OCI-LY7 (cell line): ENCODE data around the gene KCNIP1.

Source experiments
- EZH2phosphoT487 ChIP-seq: fragments of 200-600 bp; sonication (generic); IDR thresholded peaks from 2 replicates; pipeline ENCODE4 v1.6.1; 2018; ENCODE audit warnings: low read depth, borderline replicate concordance, mild to moderate bottlenecking, mixed run types, antibody characterized with exemption, low read length, moderate library complexity, mixed read lengths
- TF ChIP-seq, protein P1 (sequence below): fragments of 200-600 bp; sonication (generic); conservative IDR thresholded peaks from 2 replicates; pipeline ENCODE4 v1.5.1; 2014; ENCODE audit warnings: mild to moderate bottlenecking, antibody characterized with exemption, low read length, moderate library complexity, mixed read lengths

DNA sequence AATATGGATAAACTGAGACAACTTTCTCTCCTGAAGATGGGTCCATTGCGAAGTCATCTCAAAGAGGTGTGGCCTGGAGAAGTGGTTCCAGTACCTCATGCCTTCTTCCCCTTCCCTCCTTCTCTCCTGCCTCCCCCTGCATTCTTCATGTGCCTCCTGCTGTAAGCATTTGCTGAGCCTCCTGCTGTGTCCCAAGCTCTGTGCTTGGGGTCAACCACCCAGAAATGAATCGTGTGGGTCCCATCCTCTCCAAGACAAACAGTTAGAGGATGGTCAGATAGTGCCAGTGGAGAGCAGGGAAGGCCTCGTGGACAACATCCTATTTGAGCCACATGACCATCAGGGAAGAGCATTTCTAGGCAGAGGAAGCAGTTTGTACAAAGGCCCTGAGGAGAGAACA lies 53.5 kb downstream of the KCNIP1 start:
- TF ChIP-seq, protein P1, sequence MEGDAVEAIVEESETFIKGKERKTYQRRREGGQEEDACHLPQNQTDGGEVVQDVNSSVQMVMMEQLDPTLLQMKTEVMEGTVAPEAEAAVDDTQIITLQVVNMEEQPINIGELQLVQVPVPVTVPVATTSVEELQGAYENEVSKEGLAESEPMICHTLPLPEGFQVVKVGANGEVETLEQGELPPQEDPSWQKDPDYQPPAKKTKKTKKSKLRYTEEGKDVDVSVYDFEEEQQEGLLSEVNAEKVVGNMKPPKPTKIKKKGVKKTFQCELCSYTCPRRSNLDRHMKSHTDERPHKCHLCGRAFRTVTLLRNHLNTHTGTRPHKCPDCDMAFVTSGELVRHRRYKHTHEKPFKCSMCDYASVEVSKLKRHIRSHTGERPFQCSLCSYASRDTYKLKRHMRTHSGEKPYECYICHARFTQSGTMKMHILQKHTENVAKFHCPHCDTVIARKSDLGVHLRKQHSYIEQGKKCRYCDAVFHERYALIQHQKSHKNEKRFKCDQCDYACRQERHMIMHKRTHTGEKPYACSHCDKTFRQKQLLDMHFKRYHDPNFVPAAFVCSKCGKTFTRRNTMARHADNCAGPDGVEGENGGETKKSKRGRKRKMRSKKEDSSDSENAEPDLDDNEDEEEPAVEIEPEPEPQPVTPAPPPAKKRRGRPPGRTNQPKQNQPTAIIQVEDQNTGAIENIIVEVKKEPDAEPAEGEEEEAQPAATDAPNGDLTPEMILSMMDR, result no peak
- TF ChIP-seq EZH2phosphoT487, result no peak
